Lung (tissue), 12 donors: ENCODE data around the gene MRPL50. TPM values are rescaled to one million over a fixed set of nuclear protein-coding genes. Genes with fewer than 3 reads are reported as not detected.

Source experiments
- ATAC-seq: fragments of 200-7000 bp; cut with Tn5 transposase; one replicate; pipeline ENCODE4 v1.9.1; 2020; ENCODE audit warnings: moderate number of reproducible peaks; ENCODE audit not compliant: insufficient read depth, low FRiP score
- DNase-seq, 3 donors: peaks; one replicate each; pipeline ENCODE4 v3.0.0-alpha.2; 2013 to 2017
- H3K27ac ChIP-seq, 2 donors: one replicate each; pipeline ENCODE4 v1.5.1; 2013; ENCODE audit warnings: mild to moderate bottlenecking in 2 of 2, moderate library complexity in 2 of 2, control low read depth in 1 of 2, inconsistent platforms in 1 of 2, low read depth in 1 of 2, low read length in 1 of 2
- H3K27me3 ChIP-seq, 3 donors: one replicate each; pipeline ENCODE4 v1.5.1; 2013; ENCODE audit warnings: low read length in 2 of 3; ENCODE audit not compliant: control insufficient read depth in 3 of 3, insufficient read depth in 3 of 3
- H3K36me3 ChIP-seq, 4 donors: one replicate each; pipeline ENCODE4 v1.5.1; 2013; ENCODE audit warnings: low read length in 4 of 4, mild to moderate bottlenecking in 1 of 4, moderate library complexity in 1 of 4; ENCODE audit not compliant: control insufficient read depth in 4 of 4, insufficient read depth in 4 of 4
- H3K4me1 ChIP-seq, 5 donors: one replicate each; pipeline ENCODE4 v1.5.1; 2013; ENCODE audit warnings: low read length in 5 of 5, mild to moderate bottlenecking in 2 of 5, moderate library complexity in 1 of 5; ENCODE audit not compliant: control insufficient read depth in 5 of 5, insufficient read depth in 5 of 5
- H3K4me3 ChIP-seq: one replicate; pipeline ENCODE4 v1.5.1; 2013; ENCODE audit warnings: mild to moderate bottlenecking, control low read depth, moderate library complexity
- H3K9ac ChIP-seq, 2 donors: one replicate each; pipeline ENCODE4 v1.5.1; 2013; ENCODE audit warnings: low read length in 2 of 2, control low read depth in 1 of 2; ENCODE audit not compliant: insufficient read depth in 1 of 2
- H3K9me3 ChIP-seq, 4 donors: one replicate each; pipeline ENCODE4 v1.5.1; 2013; ENCODE audit warnings: low read length in 3 of 4, mild to moderate bottlenecking in 1 of 4, moderate library complexity in 1 of 4; ENCODE audit not compliant: control insufficient read depth in 4 of 4, insufficient read depth in 3 of 4
- WGBS, 2 donors: extraction: QIAGEN DNeasy Blood & Tissue Kit; methylation state at CpG; one replicate each; pipeline ENCODE4 v1.1.7; 2013; 5-methylcytosine and 5-hydroxymethylcytosine counted together
- polyA plus RNA-seq, 2 donors: library from polyadenylated mRNA; stranded (reverse); fragments of 200-250 nt; gene quantifications; one replicate each; pipeline ENCODE4 v1.2.1, GENCODE V29; 2013
- total RNA-seq, 2 donors: library from RNA; depleted of rRNA in 1 of 2; stranded (reverse); fragments of >200 nt in 1 of 2; gene quantifications; one replicate each; pipeline ENCODE4 v1.2.1, GENCODE V29; 2014 to 2021
- TF ChIP-seq, protein P1 (sequence below): IDR thresholded peaks from 2 replicates; pipeline ENCODE4 v1.5.1; 2012; ENCODE audit warnings: mild to moderate bottlenecking; ENCODE audit errors: control extremely low read depth, extremely low read depth
- donor health status: control.
- donor health status: control.
- donor health status: Bipolar disorder and iron deficiency.
- donor health status: healthy.
- donor health status: DM: yes; HTN: yes; CAD: no.

The MRPL50 gene
- total and polyA plus RNA-seq, 4 donors: 7.9 to 23.0 (median 8.8) TPM

DNA sequence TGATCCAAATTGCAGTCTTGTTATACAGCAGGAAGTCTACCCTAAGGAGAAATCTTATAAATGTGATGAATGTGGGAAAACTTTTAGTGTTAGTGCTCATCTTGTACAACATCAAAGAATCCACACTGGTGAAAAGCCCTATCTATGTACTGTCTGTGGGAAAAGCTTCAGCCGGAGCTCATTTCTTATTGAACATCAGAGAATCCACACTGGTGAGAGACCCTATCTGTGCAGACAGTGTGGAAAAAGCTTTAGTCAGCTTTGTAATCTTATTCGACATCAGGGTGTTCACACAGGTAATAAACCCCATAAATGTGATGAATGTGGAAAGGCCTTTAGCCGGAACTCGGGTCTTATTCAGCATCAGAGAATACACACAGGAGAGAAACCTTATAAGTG is 10.7 kb upstream of the MRPL50 start:
- Histone ChIP-seq H3K36me3 (peaks cover 22 to 68% (median 50%) of the 10 kb centered on the region in 4 donors), H3K9me3 (peaks cover 12 to 58% (median 45%) of the 10 kb centered on the region in 4 donors), H3K4me1 (no peaks in the 10 kb centered on the region), H3K4me3 (no peak overlapping the region), H3K27me3 (no peaks in the 10 kb centered on the region), H3K27ac (no peak overlapping the region), H3K9ac (no peak overlapping the region)
- TF ChIP-seq, protein P1, sequence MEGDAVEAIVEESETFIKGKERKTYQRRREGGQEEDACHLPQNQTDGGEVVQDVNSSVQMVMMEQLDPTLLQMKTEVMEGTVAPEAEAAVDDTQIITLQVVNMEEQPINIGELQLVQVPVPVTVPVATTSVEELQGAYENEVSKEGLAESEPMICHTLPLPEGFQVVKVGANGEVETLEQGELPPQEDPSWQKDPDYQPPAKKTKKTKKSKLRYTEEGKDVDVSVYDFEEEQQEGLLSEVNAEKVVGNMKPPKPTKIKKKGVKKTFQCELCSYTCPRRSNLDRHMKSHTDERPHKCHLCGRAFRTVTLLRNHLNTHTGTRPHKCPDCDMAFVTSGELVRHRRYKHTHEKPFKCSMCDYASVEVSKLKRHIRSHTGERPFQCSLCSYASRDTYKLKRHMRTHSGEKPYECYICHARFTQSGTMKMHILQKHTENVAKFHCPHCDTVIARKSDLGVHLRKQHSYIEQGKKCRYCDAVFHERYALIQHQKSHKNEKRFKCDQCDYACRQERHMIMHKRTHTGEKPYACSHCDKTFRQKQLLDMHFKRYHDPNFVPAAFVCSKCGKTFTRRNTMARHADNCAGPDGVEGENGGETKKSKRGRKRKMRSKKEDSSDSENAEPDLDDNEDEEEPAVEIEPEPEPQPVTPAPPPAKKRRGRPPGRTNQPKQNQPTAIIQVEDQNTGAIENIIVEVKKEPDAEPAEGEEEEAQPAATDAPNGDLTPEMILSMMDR: no peak
- DNase-seq: no peak
- ATAC-seq: no peak
- WGBS, 2 donors: 98 to 100% methylated on average over 4 of the region's 4 CpGs

DNA sequence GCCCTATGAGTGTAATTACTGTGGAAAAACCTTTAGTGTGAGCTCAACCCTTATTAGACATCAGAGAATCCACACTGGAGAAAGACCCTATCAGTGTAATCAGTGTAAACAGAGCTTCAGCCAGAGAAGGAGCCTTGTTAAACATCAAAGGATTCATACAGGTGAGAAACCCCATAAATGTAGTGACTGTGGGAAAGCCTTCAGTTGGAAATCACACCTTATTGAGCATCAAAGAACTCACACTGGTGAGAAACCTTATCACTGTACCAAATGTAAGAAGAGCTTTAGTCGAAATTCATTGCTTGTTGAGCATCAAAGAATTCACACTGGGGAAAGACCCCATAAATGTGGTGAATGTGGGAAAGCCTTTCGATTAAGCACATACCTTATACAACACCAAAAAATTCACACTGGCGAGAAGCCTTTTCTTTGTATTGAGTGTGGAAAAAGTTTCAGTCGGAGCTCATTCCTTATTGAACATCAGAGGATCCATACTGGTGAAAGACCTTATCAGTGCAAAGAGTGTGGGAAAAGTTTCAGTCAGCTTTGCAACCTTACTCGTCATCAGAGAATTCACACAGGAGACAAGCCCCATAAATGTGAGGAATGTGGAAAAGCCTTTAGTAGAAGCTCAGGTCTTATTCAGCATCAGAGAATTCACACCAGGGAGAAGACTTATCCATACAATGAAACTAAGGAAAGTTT is 10.1 kb upstream of the MRPL50 start:
- no peaks in the 10 kb centered on the region for H3K27me3 ChIP-seq
- H3K27ac ChIP-seq: no peak overlapping the region
- TF ChIP-seq, protein P1: no peak
- H3K9ac ChIP-seq: no peak overlapping the region
- ATAC-seq (no peak), DNase-seq (no peak)
- H3K4me1 ChIP-seq: no peaks in the 10 kb centered on the region
- H3K36me3 ChIP-seq: peaks cover 23 to 70% (median 56%) of the 10 kb centered on the region in 4 donors
- 98% methylated on average over 5 of the region's 5 CpGs for WGBS, 2 donors
- no peak overlapping the region for H3K4me3 ChIP-seq
- H3K9me3 ChIP-seq: peaks cover 12 to 58% (median 46%) of the 10 kb centered on the region in 4 donors

DNA sequence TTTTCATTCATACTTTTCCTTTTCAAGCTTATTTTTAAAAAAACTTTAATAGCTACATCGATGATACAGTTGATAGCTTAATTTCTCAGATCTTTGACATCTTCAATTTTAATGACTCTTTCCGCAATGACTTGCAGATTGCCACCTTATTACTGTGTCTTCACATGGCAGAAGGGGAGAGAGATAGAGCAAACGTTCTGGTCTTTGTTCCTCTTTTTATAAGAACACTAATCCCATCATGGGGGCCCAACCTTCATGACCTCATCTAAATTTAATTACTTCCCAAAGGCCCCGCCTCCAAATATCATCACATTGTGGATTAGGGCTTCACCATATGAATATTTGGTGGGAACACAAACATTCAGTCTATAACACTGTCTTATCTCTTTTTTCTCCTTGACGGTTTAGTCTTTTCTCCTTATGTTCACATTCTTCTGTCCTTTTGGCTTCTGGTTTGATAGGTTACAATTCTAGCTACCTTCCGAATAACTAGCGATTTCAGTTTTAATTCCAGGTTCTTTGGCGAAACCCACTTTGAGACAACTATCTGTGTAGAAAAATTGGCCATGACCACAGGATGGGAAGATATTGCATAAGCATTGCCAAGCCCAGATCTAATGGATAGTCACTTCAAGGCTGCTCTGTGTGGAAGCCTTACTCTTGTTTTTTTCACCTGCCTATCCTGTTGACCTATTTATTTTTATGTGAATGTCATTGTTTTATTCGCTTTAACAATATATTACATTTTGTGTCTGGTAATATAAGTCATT is 5.3 kb upstream of the MRPL50 start:
- H3K36me3 ChIP-seq: peaks cover 28 to 83% (median 72%) of the 10 kb centered on the region in 4 donors
- no peak overlapping the region for H3K27ac ChIP-seq
- WGBS, 2 donors: 94% methylated on average over 9 of the region's 9 CpGs
- H3K4me3 ChIP-seq: no peak overlapping the region
- ATAC-seq: no peak
- no peak overlapping the region for H3K9ac ChIP-seq
- peaks cover 9 to 33% (median 32%) of the 10 kb centered on the region in 4 donors for H3K9me3 ChIP-seq
- H3K27me3 ChIP-seq: no peaks in the 10 kb centered on the region
- TF ChIP-seq, protein P1: no peak
- H3K4me1 ChIP-seq: peaks cover 0 to 17% (median 12%) of the 10 kb centered on the region in 5 donors
- no peak for DNase-seq
